Measurements from ENCODE around the gene IL17RC. TPM values are rescaled to one million over a fixed set of nuclear protein-coding genes. Genes with fewer than 3 reads are reported as not detected.

Gene IL17RC
- polyA plus RNA-seq, 3 donors, result 8.3 to 17.9 (median 9.3) TPM

- no peaks in the 10 kb centered on the region for H3K27me3 Mint-ChIP-seq (ENCODE audit: low read depth in 3 of 3)
- Histone ChIP-seq H3K27me3 (ENCODE audit: control insufficient read depth in 2 of 2, insufficient read depth in 2 of 2, low read length in 2 of 2) (no peaks in the 10 kb centered on the region), H3K9ac (ENCODE audit: insufficient read depth, low read length, poor library complexity, severe bottlenecking) (no peak overlapping the region), H2AFZ (ENCODE audit: insufficient read depth, low read depth, low read length, poor library complexity, severe bottlenecking) (no peak overlapping the region), H4K20me1 (ENCODE audit: insufficient read depth, low read length) (no peaks in the 10 kb centered on the region), H3K4me1 (ENCODE audit: control insufficient read depth in 1 of 2, insufficient read depth in 2 of 2, low read length in 2 of 2) (peaks cover 12 to 17% of the 10 kb centered on the region in 2 donors), H3K4me2 (replicated peaks; ENCODE audit: extremely low read depth, low read length, poor library complexity, severe bottlenecking) (no peak overlapping the region), H3K79me2 (ENCODE audit: insufficient read depth, low read length) (no peaks in the 10 kb centered on the region), H3K4me3 (replicated peaks in 1 of 3; ENCODE audit: low read depth in 2 of 3, low read length in 3 of 3) (no peak overlapping the region), H3K9me3 (replicated peaks in 1 of 2; ENCODE audit: control insufficient read depth in 1 of 2, insufficient read depth in 1 of 2, low read length in 2 of 2) (no peaks in the 10 kb centered on the region), H3K27ac (ENCODE audit: low read depth in 1 of 2, low read length in 2 of 2) (no peak overlapping the region), H3K36me3 (replicated peaks in 1 of 2; ENCODE audit: control insufficient read depth in 1 of 2, insufficient read depth in 2 of 2, low read length in 2 of 2) (no peaks in the 10 kb centered on the region)
- peaks cover 26% of the 10 kb centered on the region for H3K4me1 Mint-ChIP-seq
- no peaks in the 10 kb centered on the region for H3K9me3 Mint-ChIP-seq
- no peak for TF ChIP-seq CTCF (IDR thresholded peaks at IDR 0.05)
- DNase-seq, result no peak
- 98% methylated on average over 3 of the region's 7 CpGs for WGBS (ENCODE audit: insufficient coverage)
- no peak overlapping the region for H3K4me3 Mint-ChIP-seq
- H3K27ac Mint-ChIP-seq, result no peak overlapping the region
- intact Hi-C loops (cut with micrococcal nuclease), result no loop called here
- H3K36me3 Mint-ChIP-seq, result no peaks in the 10 kb centered on the region
Measured at GRCh38 chr3:9909221-9910013, 7.5 kb upstream of the IL17RC start.

GRCh38 chr3:9911863-9912262 is 5.0 kb upstream of the IL17RC start:
- Histone ChIP-seq H3K4me2 (replicated peaks; ENCODE audit: extremely low read depth, low read length, poor library complexity, severe bottlenecking) (no peak overlapping the region), H3K79me2 (ENCODE audit: insufficient read depth, low read length) (no peaks in the 10 kb centered on the region), H2AFZ (ENCODE audit: insufficient read depth, low read depth, low read length, poor library complexity, severe bottlenecking) (no peak overlapping the region), H3K4me1 (ENCODE audit: control insufficient read depth in 1 of 2, insufficient read depth in 2 of 2, low read length in 2 of 2) (peaks cover 28 to 40% of the 10 kb centered on the region in 2 donors), H3K9ac (ENCODE audit: insufficient read depth, low read length, poor library complexity, severe bottlenecking) (no peak overlapping the region), H3K27ac (ENCODE audit: low read depth in 1 of 2, low read length in 2 of 2) (no peak overlapping the region), H3K27me3 (ENCODE audit: control insufficient read depth in 2 of 2, insufficient read depth in 2 of 2, low read length in 2 of 2) (no peaks in the 10 kb centered on the region), H3K9me3 (replicated peaks in 1 of 2; ENCODE audit: control insufficient read depth in 1 of 2, insufficient read depth in 1 of 2, low read length in 2 of 2) (no peaks in the 10 kb centered on the region), H4K20me1 (ENCODE audit: insufficient read depth, low read length) (no peaks in the 10 kb centered on the region), H3K36me3 (replicated peaks in 1 of 2; ENCODE audit: control insufficient read depth in 1 of 2, insufficient read depth in 2 of 2, low read length in 2 of 2) (no peaks in the 10 kb centered on the region), H3K4me3 (replicated peaks in 1 of 3; ENCODE audit: low read depth in 2 of 3, low read length in 3 of 3) (no peak overlapping the region)
- no peaks in the 10 kb centered on the region for H3K27me3 Mint-ChIP-seq (ENCODE audit: low read depth in 3 of 3)
- DNase-seq, result no peak
- 24% methylated on average over 5 of the region's 8 CpGs for WGBS (ENCODE audit: insufficient coverage)
- no peaks in the 10 kb centered on the region for H3K9me3 Mint-ChIP-seq
- peaks cover 43% of the 10 kb centered on the region for H3K4me1 Mint-ChIP-seq
- no peak for TF ChIP-seq CTCF (IDR thresholded peaks at IDR 0.05)
- peak overlapping the region in 1 of 2 donors; percentile 59 for H3K4me3 Mint-ChIP-seq
- no peaks in the 10 kb centered on the region for H3K36me3 Mint-ChIP-seq
- H3K27ac Mint-ChIP-seq, result peak overlapping the region in 1 of 7 donors; percentile 77
- intact Hi-C loops (cut with micrococcal nuclease), result no loop called here
